GM19324 (cell line): ENCODE measurements around the gene KIR3DL2.
"Not testable (repeated sequence)": the region's sequence is repeated elsewhere in the genome, so short reads cannot be mapped to it uniquely, and the experiment has no call there.

ENCODE experiments used
- ATAC-seq: cut with Tn5 transposase; IDR thresholded peaks from one replicate; pipeline ENCODE4 v1.9.1; 2021; ENCODE audit warnings: mild to moderate bottlenecking, moderate library complexity; ENCODE audit not compliant: unreplicated experiment, low FRiP score

The KIR3DL2 gene

DNA sequence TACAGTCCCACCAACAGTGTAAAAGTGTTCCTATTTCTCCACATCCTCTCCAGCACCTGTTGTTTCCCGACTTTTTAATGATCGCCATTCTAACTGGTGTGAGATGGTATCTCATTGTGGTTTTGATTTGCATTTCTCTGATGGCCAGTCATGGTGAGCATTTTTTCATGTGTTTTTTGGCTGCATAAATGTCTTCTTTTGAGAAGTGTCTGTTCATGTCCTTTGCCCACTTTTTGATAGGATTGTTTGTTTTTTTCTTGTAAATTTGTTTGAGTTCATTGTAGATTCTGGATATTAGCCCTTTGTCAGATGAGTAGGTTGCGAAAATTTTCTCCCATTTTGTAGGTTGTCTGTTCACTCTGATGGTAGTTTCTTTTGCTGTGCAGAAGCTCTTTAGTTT is 13.2 kb downstream of the KIR3DL2 start:
- ATAC-seq = not testable (repeated sequence)

DNA sequence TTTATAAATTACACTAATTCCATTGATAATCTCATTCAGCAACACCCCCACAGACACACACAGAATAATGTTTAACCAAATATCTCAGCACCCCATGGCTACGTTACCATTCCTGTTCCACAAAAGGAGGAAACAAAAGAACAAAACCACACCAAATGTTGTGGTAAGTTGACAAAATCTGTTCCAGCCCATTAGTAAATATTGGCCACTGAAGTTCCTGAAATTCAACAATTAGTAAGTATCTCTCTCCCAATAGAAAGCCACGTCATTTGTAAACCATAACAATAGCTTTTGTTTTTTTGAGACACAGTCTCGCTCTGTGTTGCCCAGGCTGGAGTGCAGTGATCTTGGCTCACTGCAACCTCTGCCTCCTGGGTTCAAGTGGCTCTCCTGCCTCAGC is 21.5 kb downstream of the KIR3DL2 start:
- ATAC-seq = no peak

DNA sequence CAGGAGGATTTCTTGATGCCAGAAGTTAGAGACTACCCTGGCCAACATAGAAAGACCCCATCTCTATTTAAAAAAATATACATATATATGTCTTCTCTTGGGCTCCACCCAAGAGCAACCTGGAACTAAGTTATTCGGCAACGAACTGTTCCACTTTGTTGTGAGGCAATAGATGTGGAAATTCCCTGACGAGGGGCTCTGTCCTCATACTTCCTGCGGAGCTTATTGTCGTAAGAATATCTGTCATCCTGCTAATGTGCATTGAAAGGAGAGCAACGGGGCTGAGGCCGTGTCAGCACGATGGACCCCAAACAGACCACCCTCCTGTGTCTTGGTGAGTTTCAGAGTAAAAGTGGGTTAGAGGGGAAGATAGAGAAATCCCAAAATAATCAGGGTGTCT is 23.7 kb downstream of the KIR3DL2 start, which contains the start of gene FCAR:
Gene FCAR (plus strand): TSS at position 246 of the 400 bp plus-strand sequence. CDS start 55 bp downstream, at position 301.
- ATAC-seq = no peak

DNA sequence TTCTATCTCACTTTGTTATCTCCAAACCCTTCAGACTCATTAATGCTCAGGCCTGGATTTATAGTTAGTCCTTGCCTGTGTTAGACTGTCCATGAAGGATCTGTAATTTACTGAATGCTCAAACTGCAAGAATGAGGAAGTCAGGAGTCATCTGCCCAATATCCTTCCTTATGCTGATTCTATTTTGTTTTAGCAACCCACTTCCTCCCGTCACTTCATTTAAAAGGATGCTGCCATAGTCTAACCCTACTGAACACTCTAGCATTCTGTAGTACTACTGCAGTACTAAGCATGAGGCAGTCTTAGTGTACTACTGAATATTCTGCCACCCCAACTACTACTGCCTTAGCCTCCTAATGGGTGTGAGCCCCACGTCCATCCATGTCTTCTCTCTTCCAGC is 25.3 kb downstream of the KIR3DL2 start:
- ATAC-seq = no peak

DNA sequence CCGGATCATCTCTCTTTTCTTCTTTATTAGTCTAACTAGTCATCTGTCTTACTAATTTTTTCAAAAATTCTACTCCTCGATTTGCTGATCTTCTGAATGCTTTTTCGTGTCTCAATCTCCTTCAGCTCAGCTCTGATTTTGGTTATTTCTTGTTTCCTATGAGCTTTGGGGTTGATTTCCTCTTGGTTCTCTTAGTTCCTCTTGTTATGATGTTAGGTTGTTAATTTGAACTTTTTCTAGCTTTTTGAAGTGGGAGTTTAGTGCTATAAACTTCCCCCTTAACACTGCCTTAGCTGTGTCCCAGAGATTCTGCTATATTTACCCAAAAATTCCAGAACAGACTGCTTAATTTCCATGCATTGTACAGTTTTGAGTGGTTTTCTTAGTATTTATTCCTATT is 27.2 kb downstream of the KIR3DL2 start:
- no peak for ATAC-seq

DNA sequence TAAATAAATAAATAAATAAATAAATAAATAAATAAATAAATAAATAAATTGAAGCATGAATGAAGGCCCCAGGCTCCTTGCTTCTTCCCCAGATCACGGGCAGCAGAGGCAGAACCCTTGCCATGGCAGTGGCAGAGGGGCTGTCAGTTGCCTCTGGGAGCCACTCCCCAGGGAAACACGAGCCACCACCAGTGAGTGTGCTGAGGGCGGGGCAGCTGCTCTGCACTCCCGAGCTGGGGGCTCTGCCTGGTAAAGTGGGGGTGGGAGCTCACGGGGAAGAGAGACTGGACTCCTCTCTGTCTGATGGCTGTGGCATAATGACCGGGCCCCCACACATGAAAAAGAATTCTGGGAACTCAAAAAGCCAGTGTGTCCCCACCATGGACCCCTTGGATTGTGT is 31.6 kb downstream of the KIR3DL2 start:
- ATAC-seq = no peak

DNA sequence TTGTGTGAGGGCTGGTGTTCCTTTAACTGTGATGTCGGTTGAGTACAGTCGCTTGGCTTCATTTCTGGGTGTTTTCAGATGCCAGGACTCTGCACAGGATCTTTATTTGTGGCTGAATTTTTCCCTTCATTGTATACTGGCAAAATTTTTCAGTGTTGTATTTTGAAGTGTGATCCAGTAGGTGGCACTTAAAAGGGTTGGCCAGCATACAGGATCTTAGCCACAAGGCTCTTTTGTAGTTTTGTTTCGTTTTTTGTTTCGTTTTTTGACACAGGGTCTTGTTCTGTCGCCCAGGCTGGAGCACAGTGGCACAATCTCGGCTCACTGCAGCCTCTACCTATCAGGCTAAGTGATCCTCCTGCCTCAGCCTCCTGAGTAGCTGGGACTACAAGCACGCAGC is 32.5 kb downstream of the KIR3DL2 start:
- no peak for ATAC-seq

DNA sequence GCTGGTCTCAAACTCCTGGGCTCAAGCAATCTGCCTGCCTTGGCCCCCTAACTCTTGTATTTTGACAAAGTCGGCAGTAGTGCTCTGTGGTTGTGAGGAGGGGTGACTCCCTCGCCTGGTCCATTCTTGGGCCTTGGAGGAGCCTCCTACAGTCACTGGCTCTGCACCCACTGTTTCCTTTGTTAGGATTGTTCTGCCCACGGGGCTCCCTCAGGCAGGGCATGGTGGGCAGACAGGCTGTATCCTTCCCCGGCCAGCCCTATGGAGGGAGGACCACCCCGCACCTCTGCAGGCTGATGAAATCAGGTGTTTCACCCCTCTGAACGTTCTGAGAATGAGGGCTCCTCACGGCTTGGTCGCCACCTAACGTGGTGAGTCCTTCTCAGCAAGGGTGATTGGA is 33.0 kb downstream of the KIR3DL2 start:
- ATAC-seq = no peak

DNA sequence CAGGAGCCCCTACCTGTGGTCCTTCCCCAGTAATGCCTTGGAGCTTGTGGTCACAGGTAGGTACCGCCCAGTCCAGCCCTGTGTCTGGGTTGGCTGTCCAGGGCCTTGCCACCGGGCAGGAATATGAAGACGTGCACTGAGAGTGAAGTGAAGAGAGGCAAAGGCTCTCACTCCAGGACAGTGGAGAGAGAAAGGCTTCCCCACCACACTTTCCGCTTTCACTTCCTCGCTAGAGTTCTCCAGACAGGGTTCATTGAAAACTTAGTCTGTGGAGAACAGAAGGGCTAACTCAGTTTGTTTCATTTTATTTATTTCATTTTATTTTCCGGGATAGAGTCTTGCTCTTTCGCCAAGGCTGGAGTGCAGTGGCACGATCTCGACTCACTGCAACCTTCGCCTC is 38.0 kb downstream of the KIR3DL2 start:
- no peak for ATAC-seq

DNA sequence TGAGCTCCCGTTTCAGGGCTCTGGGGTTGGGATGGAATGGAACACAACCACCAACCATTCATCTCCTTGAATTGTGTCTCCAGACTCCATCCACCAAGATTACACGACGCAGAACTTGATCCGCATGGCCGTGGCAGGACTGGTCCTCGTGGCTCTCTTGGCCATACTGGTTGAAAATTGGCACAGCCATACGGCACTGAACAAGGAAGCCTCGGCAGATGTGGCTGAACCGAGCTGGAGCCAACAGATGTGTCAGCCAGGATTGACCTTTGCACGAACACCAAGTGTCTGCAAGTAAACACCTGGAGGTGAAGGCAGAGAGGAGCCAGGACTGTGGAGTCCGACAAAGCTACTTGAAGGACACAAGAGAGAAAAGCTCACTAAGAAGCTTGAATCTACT is 39.3 kb downstream of the KIR3DL2 start:
- no peak for ATAC-seq

DNA sequence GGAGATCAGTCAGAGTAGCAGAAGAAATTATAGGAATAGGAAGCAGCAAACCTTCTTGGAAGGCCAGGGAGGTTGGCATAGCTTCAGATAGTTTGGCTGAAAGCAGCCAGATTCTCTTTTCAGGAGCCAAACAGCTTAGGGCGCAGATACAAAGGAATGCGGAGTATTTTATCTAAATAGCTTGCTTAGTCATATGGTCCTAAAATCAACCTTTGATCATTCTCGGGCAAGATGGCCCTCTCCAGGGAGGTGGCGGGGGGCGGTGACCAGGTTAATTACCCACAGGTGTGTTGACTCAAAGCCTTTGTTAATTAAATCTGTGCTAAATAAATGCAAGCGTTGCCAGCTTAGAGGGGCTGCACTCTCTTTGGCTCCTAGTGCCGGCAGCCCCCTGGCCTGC is 43.2 kb downstream of the KIR3DL2 start:
- ATAC-seq = no peak

DNA sequence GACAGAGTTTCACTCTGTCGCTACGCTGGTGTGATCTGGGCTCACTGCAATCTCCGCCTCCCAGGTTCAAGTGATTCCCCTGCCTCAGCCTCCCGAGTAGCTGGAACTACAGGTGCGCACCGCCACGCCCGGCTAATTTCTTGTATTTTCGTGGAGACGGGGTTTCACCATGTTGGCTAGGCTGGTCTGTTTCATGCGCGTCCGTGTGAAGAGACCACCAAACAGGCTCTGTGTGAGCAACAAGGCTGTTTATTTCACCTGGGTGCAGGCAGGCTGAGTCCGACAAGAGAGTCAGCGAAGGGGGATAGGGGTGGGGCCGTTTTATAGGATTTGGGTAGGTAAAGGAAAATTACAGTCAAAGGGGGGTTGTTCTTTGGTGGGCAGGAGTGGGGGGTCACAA is 43.9 kb downstream of the KIR3DL2 start:
- not testable (repeated sequence) for ATAC-seq

DNA sequence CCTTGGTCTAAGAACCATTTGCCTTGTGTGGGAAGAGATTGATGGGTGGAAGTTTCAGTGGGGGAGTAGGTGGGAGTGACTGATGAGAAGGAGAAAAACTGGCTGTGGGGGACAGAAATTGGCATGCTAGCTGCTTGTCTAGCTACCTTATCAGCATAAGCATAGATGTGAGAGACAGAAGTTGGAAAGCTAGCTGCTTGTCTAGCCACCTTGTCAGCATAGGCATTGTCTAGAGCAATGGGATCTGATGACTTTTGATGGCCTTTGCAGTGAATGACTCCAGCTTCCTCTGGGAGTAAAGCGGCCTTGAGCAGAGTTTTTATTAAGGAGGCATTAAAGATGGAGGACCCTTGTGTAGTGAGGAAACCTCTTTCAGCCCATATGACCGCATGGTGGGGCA is 45.8 kb downstream of the KIR3DL2 start:
- ATAC-seq = no peak

DNA sequence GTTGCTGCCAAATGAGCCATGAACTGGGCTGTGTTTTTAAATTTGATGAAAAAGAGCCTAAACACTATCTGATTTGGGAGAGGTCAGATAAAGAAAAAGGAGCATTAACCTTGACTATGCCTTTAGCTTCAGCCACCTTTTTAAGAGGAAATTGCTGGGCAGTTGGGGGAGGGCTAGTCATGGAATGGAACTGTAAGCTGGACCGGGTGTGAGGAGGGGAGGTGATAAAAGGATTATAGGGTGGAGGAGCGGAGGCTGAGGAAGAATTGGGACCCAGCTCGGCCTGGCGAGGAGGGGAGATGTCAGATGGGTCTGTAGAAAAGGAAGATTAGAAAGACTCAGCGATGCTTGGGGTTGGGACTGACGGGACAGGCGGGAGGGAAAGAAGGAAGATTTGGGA is 48.4 kb downstream of the KIR3DL2 start:
- ATAC-seq = not testable (repeated sequence)

DNA sequence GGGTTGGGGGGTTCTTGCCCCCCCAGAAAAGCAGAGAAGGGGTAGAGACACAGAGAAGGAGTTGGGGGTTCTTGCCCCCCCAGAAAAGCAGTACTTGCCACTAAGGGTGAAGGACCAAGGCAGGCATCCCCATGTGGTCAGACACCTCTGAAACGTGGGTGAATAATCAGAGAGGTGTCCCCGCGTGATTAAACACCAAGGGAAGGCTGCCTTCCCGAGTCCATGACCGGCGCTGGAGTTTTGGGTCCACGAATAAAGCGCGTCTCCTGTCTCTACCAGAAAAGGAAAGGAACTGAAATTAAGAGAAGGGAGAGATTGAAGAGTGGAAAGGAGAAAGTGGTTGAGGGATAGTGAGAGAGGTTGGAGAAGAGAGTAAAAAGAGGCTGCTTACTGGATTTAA is 49.4 kb downstream of the KIR3DL2 start:
- ATAC-seq = not testable (repeated sequence)

DNA sequence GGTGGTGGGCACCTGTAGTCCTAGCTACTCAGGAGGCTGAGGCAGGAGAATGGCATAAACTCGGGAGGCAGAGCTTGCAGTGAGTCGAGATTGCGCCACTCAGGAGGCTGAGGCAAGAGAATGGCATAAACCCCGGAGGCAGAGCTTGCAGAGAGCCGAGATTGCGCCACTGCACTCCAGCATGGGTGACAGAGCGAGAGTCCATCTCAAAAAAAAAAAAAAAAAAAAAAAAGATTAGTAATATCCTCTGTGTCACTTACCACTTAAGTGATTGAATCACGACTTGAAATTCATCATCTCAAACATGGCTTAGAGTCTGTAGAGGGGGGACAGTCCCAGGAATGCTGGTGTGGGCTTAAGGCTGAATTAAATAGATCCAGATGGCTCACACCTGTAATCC is 50.9 kb downstream of the KIR3DL2 start:
- not testable (repeated sequence) for ATAC-seq

DNA sequence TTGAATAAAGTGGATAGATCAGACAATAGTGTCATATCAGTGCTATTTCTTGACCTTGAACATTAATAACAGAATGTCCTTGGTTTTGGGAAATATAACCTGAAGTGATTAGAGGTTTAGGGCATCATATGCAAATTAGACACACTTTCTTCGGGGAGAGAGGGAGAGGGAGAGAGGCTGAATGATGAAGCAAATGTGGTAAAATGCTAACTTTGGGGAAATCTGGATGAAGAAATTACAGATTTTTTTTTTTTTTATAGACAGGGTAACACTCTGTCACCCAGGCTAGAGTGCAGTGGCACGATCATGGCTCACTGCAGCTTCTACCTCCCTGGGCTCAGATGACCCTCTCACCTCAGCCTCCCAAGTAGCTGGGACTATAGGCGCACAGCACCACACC is 51.8 kb downstream of the KIR3DL2 start:
- ATAC-seq = no peak

DNA sequence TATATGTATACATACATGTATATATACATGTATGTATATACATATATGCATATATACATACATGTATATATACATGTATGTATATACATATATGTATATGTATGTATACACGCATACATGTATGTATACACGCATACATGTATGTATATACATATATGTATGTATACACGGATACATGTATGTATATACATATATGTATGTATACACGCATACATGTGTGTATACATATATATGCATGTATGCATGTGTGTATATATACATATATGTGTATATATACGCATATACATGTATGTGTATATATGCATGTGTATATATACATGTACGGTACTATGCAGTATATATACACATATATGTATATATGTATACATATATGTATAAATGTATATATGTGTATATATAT is 53.1 kb downstream of the KIR3DL2 start:
- no peak for ATAC-seq

DNA sequence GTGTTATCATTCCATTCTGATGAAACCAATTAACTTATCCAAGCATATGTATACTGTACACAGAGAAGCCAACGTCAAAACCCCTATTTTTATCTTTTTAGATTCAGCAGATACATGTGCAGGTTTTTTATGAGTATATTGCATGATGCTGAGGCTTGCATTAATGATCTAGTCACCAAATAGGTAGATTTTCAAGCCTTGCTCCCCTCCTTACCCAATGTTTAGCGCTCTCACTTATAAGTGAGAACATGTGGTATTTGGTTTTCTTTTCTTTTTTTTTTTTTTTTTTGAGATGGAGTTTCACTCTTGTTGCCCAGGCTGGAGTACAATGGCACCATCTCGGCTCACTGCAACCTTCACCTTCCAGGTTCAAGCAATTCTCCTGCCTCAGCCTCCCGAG is 54.0 kb downstream of the KIR3DL2 start:
- ATAC-seq = not testable (repeated sequence)

DNA sequence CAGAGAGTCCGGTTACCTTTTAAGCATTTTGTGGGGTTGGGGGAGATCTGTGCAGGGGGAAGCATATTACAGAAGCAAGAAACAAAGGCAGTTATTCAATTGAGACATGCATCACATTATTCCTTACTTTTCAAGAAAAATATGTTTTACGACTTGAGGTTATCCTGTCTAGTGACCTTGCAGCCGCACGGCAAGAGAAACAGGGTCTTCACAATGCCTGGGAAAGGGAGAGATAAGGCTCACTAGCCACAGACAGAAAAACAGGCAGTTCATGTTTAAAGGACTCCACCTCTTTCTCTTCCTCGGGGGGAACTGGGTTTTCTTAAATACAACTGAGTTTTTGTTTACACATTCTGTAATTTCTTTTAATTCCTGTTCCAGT is 55.2 kb downstream of the KIR3DL2 start:
- no peak for ATAC-seq

DNA sequence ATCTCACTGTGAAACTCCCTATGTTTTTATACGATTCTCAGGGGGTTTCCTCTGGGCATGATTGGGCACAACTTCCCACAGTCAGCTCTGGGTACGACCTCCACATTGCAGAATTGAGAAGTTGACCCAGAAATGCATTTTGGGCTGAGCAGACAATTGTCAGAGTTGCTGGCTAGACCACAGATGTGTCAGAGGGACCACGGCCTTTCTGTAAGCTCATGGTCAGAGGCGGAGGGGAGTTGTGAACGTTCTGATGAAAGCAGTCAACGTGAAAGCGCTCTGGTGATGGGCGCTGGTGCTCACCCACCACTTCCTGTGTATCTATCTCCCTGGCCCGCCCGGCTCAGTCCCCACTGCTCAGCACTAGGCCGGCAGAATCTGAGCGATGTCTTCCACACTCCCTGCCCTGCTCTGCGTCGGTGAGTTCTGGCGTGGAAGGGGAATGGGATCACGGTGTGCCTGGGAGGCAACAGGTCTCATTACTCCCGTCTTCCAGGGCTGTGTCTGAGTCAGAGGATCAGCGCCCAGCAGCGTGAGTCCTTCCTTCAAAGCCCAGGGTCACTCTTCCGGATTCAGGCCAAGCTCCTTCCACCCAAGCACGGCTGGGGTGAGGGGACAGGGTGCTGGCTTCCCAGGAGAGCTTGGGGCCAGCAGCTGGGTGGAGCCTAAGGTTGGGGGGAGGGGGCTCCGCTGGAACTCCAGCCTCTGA is 55.7 kb downstream of the KIR3DL2 start, which contains the start of gene NCR1:
Gene NCR1 (plus strand): TSS at position 346 of the 709 bp plus-strand sequence. CDS start 40 bp downstream, at position 386.
- ATAC-seq = no peak

DNA sequence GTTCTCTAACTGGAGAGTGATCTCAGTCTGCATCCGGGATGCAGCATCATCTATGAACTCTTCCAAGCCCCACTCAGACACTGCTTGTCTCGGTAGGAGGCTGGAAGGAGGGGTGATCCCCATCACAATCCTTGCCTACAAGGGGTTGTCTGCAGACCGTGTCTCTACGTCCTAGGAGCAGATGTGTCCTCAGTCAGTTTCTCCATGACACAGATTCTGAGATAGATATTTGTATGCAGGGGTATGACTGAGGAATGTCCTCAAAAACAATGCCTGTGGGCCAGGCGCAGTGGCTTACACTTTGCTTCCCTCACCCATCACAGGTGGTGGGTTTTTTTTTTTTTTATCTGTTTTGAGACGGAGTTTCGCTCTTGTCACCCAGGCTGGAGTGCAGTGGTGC is 56.6 kb downstream of the KIR3DL2 start:
- no peak for ATAC-seq

DNA sequence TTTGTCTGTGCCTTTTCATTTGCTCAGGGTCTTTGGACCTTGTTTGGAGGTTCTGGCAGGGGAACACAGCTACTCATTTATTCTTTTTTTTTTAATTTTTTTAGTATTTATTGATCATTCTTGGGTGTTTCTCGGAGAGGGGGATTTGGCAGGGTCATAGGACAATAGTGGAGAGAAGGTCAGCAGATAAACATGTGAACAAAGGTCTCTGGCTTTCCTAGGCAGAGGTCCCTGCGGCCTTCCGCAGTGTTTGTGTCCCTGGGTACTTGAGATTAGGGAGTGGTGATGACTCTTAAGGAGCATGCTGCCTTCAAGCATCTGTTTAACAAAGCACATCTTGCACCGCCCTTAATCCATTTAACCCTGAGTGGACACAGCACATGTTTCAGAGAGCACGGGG is 57.7 kb downstream of the KIR3DL2 start:
- ATAC-seq = not testable (repeated sequence)
